GM19372 (cell line): Measurements from ENCODE around the gene CGB7.
"Not testable (repeated sequence)": the region's sequence is repeated elsewhere in the genome, so short reads cannot be mapped to it uniquely, and the experiment has no call there.

Experiments
- ATAC-seq: cut with Tn5 transposase; IDR thresholded peaks from one replicate; pipeline ENCODE4 v1.9.1; 2021; ENCODE audit warnings: mild to moderate bottlenecking, low read depth, moderate library complexity; ENCODE audit not compliant: unreplicated experiment

CGB7 gene

GRCh38 chr19:49074869-49075268, 17.3 kb upstream of the CGB7 start:
- not testable (repeated sequence) for ATAC-seq

DNA sequence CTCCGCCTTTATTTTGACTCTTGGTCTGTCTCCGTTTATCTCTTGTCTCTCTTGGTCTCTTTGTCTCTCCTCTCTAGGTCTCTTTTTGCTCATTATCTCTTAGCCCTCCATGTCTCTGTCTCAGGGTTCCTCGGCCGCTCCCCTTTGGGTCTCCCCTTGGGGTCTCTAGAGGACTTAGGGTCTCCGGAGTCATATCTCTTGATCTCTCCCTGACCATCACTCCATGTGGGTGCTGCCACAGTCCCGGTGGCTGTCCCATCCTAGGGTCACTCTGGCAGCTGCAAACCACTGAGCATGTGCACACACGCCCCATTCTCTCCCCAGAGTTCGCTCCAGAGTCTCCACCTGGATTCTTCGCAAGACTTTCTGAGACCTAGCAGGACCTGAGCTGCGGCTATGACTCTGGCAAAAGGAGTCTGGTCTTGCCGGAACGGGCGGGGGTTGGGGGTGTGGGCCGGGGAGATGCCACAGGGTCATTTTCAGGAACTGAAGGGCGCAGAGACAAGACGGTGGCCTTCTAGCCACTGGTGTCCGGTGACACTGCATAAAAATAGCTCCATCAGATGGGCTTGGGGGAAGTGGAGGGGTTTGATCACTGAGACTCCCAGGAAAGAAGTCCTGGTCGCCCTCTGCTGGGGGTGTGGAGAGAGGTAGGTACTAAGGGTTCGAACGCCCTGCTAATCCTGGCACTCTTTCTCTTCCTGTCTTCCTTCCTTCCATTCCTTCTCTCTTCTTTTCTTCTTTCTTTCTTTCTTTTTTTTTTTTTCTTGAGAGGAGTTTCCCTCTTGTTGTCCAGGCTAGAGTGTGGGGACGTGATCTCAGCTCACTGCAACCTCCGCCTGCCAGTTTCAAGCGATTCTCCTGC, 16.2 kb upstream of the CGB7 start:
- no peak for ATAC-seq

DNA sequence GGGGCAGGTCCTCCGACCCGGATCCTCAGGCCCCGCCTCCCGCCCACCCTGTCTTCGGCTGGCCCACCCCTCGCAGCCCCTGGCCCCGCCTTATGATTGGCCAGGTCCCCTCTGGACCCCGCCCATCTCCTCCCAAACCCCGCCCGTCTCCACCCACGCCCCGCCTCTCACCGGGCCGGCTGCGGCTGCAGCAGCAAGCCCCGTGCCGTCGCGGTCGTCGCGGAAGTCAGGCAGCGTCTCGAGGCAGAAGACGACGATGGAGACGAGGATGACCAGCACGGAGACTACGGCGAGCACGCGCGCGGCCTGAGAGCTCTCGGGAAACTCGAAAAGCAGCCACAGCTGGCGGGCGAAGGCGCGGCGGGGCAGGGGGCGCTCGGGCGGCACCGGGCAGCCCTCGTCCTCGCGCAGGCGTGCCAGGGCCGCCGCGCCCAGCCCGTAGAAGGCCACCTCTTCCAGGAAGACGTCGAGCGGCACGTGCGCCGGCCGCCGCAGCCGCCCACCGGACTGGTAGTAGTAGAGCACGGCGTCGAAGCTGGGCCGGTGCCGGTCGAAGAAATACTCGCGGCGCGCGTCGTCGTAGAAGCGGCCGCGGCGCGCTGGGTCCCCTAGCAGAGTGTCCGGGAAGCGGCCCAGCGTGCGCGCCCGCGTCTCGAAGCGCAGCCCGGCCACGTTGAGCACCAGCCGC, 14.5 kb upstream of the CGB7 start:
- no peak for ATAC-seq

GRCh38 chr19:49070416-49070815, 12.9 kb upstream of the CGB7 start:
- ATAC-seq = no peak

- ATAC-seq = no peak
Observed at GRCh38 chr19:49069026-49069425, 11.5 kb upstream of the CGB7 start.

- ATAC-seq = no peak
Observed at GRCh38 chr19:49067554-49067953, 10.0 kb upstream of the CGB7 start.

GRCh38 chr19:49065905-49066512, 8.5 kb upstream of the CGB7 start:
- ATAC-seq = no peak

DNA sequence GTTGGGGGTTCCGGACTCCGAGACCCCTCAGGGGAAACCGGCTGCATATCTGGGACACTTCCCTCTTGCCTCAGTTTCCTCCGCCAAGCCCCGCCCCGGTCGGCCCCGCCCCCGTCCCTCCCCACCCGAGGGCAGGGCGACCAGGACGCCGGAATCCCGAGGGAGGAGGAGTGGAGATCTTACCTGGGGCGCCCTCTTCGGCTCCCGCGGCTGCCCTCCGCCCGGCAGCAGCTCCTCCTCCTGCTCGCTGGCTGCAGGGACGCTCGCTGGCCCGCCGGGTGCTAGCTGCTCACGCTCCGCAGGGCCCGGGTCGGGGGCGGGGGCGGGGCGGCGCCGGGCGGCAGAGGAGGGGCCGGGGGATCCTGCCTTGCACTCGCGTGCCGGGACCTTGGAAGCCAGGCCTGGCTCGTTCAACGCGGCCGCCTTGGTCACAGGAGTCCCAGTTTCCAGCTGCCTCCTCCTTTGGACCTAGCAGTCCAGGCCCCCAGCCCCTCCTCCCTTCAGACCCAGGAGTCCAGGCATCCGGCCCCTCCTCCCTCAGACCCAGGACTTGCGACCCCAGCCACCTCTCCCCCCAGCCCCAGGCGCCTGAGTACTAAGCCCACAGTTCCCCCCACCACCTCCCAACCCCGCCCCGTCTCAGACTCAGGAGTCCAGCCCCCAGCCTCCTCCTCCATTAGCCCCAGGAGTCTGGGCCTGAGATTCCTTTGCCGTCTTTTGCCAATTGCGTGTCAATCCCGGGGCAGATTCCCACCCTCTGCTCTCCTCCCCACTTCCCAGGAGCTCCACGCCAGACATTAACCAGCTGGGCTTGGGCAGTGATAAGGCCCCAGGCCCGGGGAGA, 7.4 kb upstream of the CGB7 start, which contains the start of gene NTF4:
Gene NTF4, minus strand, starts transcription at position 51 of the 844 bp plus-strand sequence. CDS start 2,821 bp downstream, outside the sequence.
- no peak for ATAC-seq

- ATAC-seq = no peak
Observed at GRCh38 chr19:49064029-49064629, 6.6 kb upstream of the CGB7 start.

- ATAC-seq = no peak
Observed at GRCh38 chr19:49061445-49061844, 3.9 kb upstream of the CGB7 start.

DNA sequence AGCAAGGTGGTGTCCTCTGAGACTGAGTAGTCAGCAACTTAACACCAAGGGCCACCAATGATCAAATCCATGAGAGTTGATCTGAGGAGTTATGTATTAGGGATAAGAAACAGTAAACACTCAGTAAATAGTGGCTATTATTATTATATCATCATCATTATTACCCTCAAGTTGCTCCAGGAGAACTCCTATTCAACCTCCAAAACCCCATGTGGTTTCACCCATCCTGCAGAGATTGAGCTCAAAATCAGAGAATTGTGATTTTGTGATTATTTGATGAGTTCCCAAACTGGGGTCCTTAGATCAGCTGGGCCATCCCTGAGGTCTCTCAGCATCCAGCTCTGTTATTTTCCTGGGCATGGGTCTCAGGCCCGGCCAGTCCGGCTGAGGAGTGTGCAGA, 3.5 kb upstream of the CGB7 start:
- no peak for ATAC-seq

DNA sequence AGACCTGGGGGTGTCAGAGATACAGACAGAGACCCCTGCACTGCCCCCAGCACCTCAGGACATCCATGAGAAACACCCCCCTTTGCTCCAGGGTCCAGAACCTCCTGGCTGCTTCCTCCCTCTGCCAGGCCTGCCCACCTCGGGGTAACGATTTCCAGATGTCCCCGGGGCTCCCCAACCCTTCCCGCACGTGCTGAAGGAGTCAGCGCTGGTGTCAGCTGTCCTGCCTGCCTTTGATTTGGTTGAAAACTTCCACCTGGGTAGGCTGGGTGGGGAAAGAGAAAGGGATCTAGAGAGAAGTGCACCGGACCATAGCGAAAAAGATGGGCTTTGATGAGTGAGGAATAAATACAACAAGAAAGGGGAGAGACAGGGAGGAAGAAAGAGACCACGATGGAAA, 1.5 kb upstream of the CGB7 start:
- no peak for ATAC-seq

GRCh38 chr19:49058562-49058961, 1.0 kb upstream of the CGB7 start:
- ATAC-seq = no peak

DNA sequence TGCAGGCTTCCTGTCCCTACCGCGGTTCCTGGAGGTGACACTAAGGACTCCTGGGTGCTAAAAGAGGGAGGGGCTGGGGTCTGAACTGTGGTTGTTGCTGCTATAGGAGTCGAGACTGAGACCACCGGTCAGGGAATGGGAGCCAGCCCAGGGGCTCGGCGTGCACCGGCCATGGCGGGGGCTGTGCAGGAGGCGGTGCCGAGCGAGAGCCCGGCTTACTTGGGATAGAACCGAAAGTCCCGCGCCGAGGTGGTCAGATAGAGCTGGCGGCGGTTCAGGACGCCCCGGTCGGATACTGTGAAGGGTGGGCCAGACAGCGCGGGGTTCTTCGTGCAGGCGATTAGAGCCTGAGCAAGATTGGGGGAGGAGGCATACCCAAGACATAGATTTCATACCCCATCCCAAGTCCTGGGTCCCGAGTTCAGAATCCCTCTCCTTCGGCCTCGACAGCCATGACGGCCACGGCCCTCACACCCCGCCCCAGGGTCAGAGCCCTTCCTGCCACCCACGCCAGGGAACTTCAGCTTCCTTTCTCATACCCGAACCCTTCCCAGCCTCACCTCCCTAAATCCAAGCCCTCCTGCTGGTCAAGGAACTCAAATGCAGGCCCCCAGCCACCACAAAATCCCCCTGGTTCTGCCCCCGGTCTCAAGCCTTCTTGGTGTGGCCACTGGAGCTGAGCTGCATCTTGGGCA, 500 bp downstream of the CGB7 start:
- ATAC-seq = not testable (repeated sequence)

DNA sequence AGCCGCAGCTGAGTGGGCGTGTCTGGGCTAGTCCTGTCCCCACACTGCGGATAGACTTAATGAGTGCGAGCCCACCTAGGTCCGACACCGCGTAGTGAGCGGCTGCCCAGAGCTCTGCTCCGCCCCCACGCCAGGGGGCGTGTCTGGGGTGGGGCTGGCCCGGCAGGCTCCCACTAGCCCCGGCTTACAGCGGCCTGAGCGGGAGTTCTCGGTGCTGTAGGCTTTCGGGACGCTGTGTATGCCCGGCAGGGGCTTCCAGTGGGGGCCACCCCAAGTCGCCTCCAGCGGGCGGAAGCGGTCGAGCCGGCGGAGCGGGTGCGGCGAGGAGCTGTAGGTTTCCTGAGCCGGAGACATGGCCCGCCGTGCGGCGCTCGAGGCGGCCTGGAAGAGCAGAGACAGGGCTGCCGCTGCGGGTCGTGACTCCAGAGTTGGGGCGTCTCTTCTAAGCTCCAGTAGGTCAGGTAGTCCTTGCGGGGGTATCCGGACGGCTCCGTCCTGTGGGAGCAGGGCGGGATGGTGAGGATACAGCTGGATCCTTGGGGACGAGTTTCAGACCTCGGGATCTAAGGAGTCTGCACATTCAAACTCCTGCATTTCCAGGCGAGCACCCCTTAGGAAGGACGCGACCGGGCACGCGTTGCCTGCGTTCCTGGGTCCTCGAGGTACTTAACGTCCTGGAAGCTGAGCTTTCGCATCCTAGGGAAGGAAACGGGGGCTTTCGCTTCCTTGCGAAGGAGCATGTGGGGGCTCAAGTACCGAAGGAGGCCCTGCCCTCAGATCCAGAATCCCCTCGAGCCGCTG, 1.2 kb downstream of the CGB7 start:
- ATAC-seq = no peak

DNA sequence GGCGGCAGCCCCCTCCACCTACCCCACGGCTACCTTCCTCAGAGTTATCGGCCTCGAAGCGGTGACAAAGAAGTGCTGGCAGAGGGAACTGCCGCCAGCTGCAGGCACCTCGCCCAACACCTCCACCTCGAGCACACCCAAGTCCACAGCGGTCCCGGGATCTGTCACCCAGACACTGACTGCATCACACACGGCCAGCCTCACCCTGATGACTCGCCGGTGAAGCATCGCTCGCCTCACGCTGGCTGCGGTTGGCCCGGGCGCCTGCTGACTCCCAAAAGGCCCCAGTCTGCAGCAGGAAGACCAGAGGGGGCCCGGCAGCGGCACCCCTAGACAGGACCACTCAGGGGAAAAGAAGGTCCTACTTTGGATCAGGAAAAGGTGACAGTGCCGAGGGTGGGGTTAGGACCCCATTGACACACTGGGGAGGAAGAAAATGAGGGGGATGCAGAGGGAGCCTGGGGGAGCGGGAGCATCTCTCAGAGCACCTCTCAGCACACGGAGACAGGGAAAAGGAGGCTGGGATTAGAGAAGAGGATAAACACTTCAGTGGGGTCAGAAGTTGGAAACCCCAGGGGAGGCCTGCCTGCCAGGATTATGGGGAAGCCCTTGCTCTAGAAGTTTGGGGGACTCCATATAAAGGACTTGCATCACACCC, 7.0 kb downstream of the CGB7 start:
- not testable (repeated sequence) for ATAC-seq

- ATAC-seq = not testable (repeated sequence)
Observed at GRCh38 chr19:49049834-49050233, 7.7 kb downstream of the CGB7 start.

- not testable (repeated sequence) for ATAC-seq
Observed at GRCh38 chr19:49049011-49049410, 8.5 kb downstream of the CGB7 start, which contains the start of gene CGB8. Gene CGB8, minus strand, starts transcription at chr19:49049111. Its CDS starts 372 bp downstream, at chr19:49048739.
